ENCODE results near the gene EFNA5.

EFNA5 gene

GRCh38 chr5:107672211-107673038 lies 1.7 kb upstream of the EFNA5 start (continued):
- TF ChIP-seq ZSCAN5A (tag by site-specific recombination; IDR thresholded peaks at IDR 0.05) (0 out of 2 replicates have a peak, but pooled peaks have one; percentile 52), ZNF16 (tag by site-specific recombination; IDR thresholded peaks at IDR 0.05; ENCODE audit: low read depth) (no peak), ZNF560 (tag by site-specific recombination; IDR thresholded peaks at IDR 0.05; ENCODE audit: borderline replicate concordance) (no peak), ZBTB11 (tag by site-specific recombination; conservative IDR thresholded peaks at IDR 0.05; ENCODE audit: low read depth) (no peak; the same call in 1 of the 2 replicates), ZNF221 (tag by site-specific recombination; IDR thresholded peaks at IDR 0.05; ENCODE audit: borderline replicate concordance) (no peak), HOXD13 (CRISPR knock-in tag; IDR thresholded peaks at IDR 0.05; ENCODE audit: borderline replicate concordance) (0 out of 2 replicates have a peak, but pooled peaks have one; percentile 4), ZNF132 (tag by site-specific recombination; IDR thresholded peaks at IDR 0.05; ENCODE audit: borderline replicate concordance) (no peak), ZBTB21 (tag by site-specific recombination; IDR thresholded peaks at IDR 0.05) (no peak), ZNF48 (tag by site-specific recombination; IDR thresholded peaks at IDR 0.05) (no peak), REST (tag by site-specific recombination; IDR thresholded peaks at IDR 0.05) (peak; percentile 68), PRDM2 (tag by site-specific recombination; IDR thresholded peaks at IDR 0.05; ENCODE audit: borderline replicate concordance) (no peak), ZNF776 (tag by site-specific recombination; IDR thresholded peaks at IDR 0.05; ENCODE audit: borderline replicate concordance) (no peak), ZNF530 (tag by site-specific recombination; IDR thresholded peaks at IDR 0.05; ENCODE audit: low read depth) (no peak), ELK4 (IDR thresholded peaks at IDR 0.05; ENCODE audit: borderline replicate concordance, low read depth, low read length) (no peak), GLIS1 (tag by site-specific recombination; IDR thresholded peaks at IDR 0.05) (no peak), SCRT2 (tag by site-specific recombination; IDR thresholded peaks at IDR 0.05) (no peak), MZF1 (tag by site-specific recombination; IDR thresholded peaks at IDR 0.05; ENCODE audit: borderline replicate concordance) (0 out of 2 replicates have a peak, but pooled peaks have one; percentile 23), SCRT1 (tag by site-specific recombination; IDR thresholded peaks at IDR 0.05; ENCODE audit: borderline replicate concordance) (no peak), ZNF362 (tag by site-specific recombination; IDR thresholded peaks at IDR 0.05) (no peak; the same call in 1 of the 2 replicates), ZIC2 (tag by site-specific recombination; IDR thresholded peaks at IDR 0.05) (peak; percentile 42), OSR2 (tag by site-specific recombination; IDR thresholded peaks at IDR 0.05) (peak; percentile 5; the same call in 1 of the 2 replicates)

Data from HEK293 (cell line).